ENCODE data around the gene EBF3. TPM values are rescaled to one million over a fixed set of nuclear protein-coding genes. Genes with fewer than 3 reads are reported as not detected.

The EBF3 gene
- total RNA-seq, 4 donors from 2014 or later = 5.5 to 10.4 (median 8.2) TPM

DNA sequence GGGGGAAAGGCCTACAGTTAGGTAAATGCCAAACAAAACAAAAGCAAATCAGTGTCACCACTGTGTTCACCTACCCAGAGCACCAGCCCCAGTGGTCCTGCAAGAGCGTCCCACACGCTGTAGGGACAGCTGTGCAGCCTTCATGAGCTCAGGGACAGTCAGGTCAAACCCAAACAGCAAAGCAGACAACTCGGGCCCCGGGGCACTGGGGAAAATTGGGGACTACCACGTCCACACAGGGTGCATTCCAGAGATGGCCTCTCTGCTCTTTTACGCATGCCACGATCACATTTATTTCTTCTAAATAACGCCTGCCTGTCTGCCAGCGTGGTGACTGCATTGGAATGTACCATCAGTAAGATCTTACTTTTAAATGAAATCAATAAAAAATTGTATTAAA lies 21.7 kb downstream of the EBF3 start:
- Histone ChIP-seq H3K36me3 (no peaks in the 10 kb centered on the region), H3K27me3 (peaks cover 3 to 11% (median 6%) of the 10 kb centered on the region in 3 donors), H3K9me3 (no peaks in the 10 kb centered on the region), H3K4me3 (no peak overlapping the region), H3K4me1 (peaks cover 62 to 72% of the 10 kb centered on the region in 2 donors), H3K27ac (peak overlapping the region; percentile 28 to 87 (median 69))
- in situ Hi-C loops (cut with MboI; ENCODE audit: low sequenced_read_pairs in 4 of 4) = no loop called here
- no peak for ATAC-seq
- no peak for DNase-seq
- no peak for TF ChIP-seq POLR2A (IDR thresholded peaks at IDR 0.05)
- TF ChIP-seq, protein P1, sequence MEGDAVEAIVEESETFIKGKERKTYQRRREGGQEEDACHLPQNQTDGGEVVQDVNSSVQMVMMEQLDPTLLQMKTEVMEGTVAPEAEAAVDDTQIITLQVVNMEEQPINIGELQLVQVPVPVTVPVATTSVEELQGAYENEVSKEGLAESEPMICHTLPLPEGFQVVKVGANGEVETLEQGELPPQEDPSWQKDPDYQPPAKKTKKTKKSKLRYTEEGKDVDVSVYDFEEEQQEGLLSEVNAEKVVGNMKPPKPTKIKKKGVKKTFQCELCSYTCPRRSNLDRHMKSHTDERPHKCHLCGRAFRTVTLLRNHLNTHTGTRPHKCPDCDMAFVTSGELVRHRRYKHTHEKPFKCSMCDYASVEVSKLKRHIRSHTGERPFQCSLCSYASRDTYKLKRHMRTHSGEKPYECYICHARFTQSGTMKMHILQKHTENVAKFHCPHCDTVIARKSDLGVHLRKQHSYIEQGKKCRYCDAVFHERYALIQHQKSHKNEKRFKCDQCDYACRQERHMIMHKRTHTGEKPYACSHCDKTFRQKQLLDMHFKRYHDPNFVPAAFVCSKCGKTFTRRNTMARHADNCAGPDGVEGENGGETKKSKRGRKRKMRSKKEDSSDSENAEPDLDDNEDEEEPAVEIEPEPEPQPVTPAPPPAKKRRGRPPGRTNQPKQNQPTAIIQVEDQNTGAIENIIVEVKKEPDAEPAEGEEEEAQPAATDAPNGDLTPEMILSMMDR (IDR thresholded peaks at IDR 0.05 in 4 of 5, conservative IDR thresholded peaks at IDR 0.05 in 1 of 5) = no peak
- intact Hi-C loops (cut with DNase I; ENCODE audit: low total_unique reads) = no loop called here

- Histone ChIP-seq H3K27me3 (peaks cover 3 to 11% (median 6%) of the 10 kb centered on the region in 3 donors), H3K4me3 (no peak overlapping the region), H3K27ac (peak overlapping the region; percentile 19 to 87 (median 66)), H3K9me3 (no peaks in the 10 kb centered on the region), H3K4me1 (peaks cover 60 to 69% of the 10 kb centered on the region in 2 donors), H3K36me3 (no peaks in the 10 kb centered on the region)
- TF ChIP-seq POLR2A (IDR thresholded peaks at IDR 0.05) = no peak
- TF ChIP-seq, protein P1 (IDR thresholded peaks at IDR 0.05 in 4 of 5, conservative IDR thresholded peaks at IDR 0.05 in 1 of 5) = no peak
- in situ Hi-C loops (cut with MboI; ENCODE audit: low sequenced_read_pairs in 4 of 4) (no loop called here), intact Hi-C loops (cut with DNase I; ENCODE audit: low total_unique reads) (no loop called here)
- DNase-seq (no peak), ATAC-seq (no peak)
Measured at GRCh38 chr10:129942019-129942277, 22.1 kb downstream of the EBF3 start.

DNA sequence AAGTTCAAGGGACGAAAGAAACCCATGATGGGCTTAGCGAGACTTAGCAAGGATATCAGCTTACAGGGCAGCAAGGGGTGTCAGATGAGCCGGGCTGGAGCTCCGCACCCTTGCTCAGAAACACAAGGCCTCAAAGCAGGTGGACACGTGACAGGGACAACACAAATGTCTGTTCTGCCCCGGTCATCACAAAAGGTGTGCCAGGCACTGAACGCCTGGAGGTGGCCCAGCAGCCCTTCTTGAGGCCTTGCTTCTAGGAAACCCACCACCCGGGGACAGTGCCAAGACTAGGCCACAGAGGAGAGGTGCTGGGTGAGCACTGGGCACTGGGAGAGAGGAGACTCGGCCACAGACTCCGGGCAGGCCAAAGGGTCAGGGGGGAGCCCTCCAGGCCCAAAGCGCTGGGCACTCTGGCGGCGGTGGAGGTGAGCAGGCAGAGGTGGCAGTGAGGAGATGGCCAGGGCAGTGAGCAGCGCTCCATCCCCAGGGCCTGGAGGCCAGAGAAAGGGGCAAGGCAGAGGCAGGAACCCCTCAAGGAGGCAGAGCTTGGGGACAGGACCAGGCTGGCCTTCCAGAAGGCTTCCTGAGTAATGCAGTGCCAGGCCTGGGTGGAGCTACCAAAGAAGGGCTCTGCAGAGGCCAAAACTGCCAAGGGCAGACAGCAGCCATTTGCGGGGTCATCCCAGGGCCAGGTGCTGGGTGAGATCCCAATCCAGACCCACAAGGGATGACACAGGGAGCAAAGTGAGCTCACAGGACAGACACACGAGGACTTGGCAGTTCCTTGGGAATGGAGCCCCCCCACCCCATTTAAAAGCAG lies 22.7 kb downstream of the EBF3 start:
- H3K9me3 ChIP-seq = no peaks in the 10 kb centered on the region
- in situ Hi-C loops (cut with MboI; ENCODE audit: low sequenced_read_pairs in 4 of 4) = no loop called here
- no peaks in the 10 kb centered on the region for H3K36me3 ChIP-seq
- H3K4me3 ChIP-seq = no peak overlapping the region
- peak overlapping the region; percentile 19 to 87 (median 66) for H3K27ac ChIP-seq
- TF ChIP-seq POLR2A (IDR thresholded peaks at IDR 0.05) = no peak
- TF ChIP-seq, protein P1 (IDR thresholded peaks at IDR 0.05 in 4 of 5, conservative IDR thresholded peaks at IDR 0.05 in 1 of 5) = no peak
- peaks cover 2 to 11% (median 6%) of the 10 kb centered on the region in 3 donors for H3K27me3 ChIP-seq
- peaks cover 55 to 64% of the 10 kb centered on the region in 2 donors for H3K4me1 ChIP-seq
- intact Hi-C loops (cut with DNase I; ENCODE audit: low total_unique reads) = no loop called here
- peak in 1 of 2 donors; percentile 62 for ATAC-seq
- DNase-seq = peak in 1 of 2 donors; percentile 37

DNA sequence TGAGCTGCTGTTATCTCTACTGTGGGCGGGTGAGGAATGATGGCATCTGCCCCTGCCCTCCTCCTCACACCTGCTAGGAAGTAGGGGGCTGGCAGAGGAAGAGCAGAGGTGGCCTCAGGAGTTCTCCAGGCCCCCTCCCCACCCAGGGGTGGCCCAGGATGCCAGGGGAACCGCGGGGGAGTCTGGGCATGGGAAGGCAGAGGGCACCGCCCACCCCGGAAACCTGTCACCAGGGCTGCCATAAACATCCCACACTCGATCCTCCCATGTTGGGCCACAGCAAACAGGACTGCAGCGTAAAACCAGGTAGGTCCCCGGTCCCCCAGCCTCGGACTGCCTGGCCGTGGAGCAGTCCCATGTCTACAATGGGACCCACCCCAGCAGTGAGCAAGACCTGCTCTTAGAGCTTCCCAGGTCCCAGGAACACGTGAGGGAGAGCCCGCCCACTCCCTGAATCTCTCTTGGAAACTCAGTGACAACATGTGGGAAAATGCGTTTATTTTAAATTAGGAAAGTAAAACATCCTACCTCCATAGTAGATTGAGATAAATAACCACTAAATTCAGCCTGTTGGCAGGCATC lies 23.4 kb downstream of the EBF3 start:
- peak overlapping the region; percentile 5 to 87 (median 66) for H3K27ac ChIP-seq
- in situ Hi-C loops (cut with MboI; ENCODE audit: low sequenced_read_pairs in 4 of 4) = no loop called here
- no peak overlapping the region for H3K4me3 ChIP-seq
- peaks cover 54 to 65% of the 10 kb centered on the region in 2 donors for H3K4me1 ChIP-seq
- TF ChIP-seq, protein P1 (IDR thresholded peaks at IDR 0.05 in 4 of 5, conservative IDR thresholded peaks at IDR 0.05 in 1 of 5) = no peak
- no peaks in the 10 kb centered on the region for H3K9me3 ChIP-seq
- ATAC-seq = peak in 1 of 2 donors; percentile 6
- peaks cover 0 to 5% (median 3%) of the 10 kb centered on the region in 3 donors for H3K27me3 ChIP-seq
- intact Hi-C loops (cut with DNase I; ENCODE audit: low total_unique reads) = no loop called here
- H3K36me3 ChIP-seq = no peaks in the 10 kb centered on the region
- no peak for DNase-seq

Measured in gastrocnemius medialis (tissue), 4 donors.